Loucy (cell line): ENCODE data around the gene HIRIP3.

Source experiments
- EZH2phosphoT487 ChIP-seq: fragments of 200-600 bp; IDR thresholded peaks from 2 replicates; pipeline ENCODE4 v1.6.1; 2018; ENCODE audit warnings: antibody characterized with exemption, mild to moderate bottlenecking, moderate library complexity, borderline replicate concordance
- TF ChIP-seq, protein P1 (sequence below): fragments of 200-600 bp; sonication (generic); conservative IDR thresholded peaks from 2 replicates; pipeline ENCODE4 v1.5.1; 2014; ENCODE audit warnings: mild to moderate bottlenecking, antibody characterized with exemption, low read length

DNA sequence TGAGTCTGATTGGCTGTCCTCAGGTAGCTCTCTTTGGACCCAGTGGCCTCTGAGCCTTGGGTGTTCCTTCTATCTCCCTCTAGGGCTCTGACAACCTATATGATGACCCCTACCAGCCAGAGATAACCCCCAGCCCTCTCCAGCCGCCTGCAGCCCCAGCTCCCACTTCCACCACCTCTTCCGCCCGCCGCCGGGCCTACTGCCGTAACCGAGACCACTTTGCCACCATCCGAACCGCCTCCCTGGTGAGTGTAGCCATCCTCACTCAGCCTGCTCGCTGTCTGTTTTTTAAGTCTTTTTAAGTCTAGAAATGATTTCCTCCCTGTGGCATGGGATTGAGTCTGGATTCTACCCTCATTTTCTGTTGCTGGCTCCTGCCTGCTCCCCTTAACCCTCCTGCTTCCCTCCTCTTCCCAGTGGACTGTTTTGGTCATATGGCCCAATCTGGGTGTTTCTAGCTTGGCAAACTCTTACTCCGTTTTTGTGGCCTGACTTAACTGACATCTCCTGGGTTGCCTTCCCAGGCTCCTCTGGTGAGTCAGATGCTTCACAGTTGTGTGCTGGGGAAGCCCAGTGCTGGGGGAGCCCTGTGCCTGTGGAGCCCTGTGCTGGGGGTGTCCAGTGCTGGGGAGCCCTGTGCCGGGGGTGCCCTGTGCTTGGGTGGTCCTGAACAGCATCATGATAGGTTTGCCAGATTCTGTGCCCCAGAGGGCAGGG, 11.8 kb downstream of the HIRIP3 start:
- TF ChIP-seq, protein P1, sequence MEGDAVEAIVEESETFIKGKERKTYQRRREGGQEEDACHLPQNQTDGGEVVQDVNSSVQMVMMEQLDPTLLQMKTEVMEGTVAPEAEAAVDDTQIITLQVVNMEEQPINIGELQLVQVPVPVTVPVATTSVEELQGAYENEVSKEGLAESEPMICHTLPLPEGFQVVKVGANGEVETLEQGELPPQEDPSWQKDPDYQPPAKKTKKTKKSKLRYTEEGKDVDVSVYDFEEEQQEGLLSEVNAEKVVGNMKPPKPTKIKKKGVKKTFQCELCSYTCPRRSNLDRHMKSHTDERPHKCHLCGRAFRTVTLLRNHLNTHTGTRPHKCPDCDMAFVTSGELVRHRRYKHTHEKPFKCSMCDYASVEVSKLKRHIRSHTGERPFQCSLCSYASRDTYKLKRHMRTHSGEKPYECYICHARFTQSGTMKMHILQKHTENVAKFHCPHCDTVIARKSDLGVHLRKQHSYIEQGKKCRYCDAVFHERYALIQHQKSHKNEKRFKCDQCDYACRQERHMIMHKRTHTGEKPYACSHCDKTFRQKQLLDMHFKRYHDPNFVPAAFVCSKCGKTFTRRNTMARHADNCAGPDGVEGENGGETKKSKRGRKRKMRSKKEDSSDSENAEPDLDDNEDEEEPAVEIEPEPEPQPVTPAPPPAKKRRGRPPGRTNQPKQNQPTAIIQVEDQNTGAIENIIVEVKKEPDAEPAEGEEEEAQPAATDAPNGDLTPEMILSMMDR: no peak
- no peak for TF ChIP-seq EZH2phosphoT487
